ENCODE measurements around the gene LANCL2. TPM values are rescaled to one million over a fixed set of nuclear protein-coding genes. Genes with fewer than 3 reads are reported as not detected.
"Not testable (repeated sequence)": the region's sequence is repeated elsewhere in the genome, so short reads cannot be mapped to it uniquely, and the experiment has no call there.

The LANCL2 gene
- total RNA-seq, 2 donors from 2014 or later: 6.7 to 10.6 TPM

DNA sequence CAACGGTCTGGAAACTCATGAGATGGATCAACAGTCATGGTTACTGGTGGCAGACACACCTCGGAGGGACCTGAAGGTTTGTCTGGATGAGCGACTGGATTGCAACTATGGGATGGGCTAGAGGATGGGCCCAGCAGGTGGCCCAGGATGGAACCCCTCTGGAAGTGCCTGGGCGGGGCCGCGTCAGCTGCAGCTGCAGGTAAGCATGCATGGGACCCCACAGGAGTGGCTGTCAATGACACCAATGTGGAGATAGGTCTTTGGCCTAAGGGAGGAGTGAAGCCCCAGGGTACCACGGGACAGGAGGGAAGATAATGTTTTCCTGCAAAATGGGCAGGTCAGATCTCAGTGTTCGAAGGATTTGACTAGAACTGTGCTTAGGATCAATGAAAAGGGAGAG is 103.4 kb downstream of the LANCL2 start:
- no peaks in the 10 kb centered on the region for H3K27me3 ChIP-seq
- H3K9me3 ChIP-seq: no peaks in the 10 kb centered on the region
- no peak for TF ChIP-seq CTCF (IDR thresholded peaks at IDR 0.05)
- no peak overlapping the region for H3K4me3 ChIP-seq
- no peaks in the 10 kb centered on the region for H3K4me1 ChIP-seq
- H3K27ac ChIP-seq: no peak overlapping the region
- peaks cover 16% of the 10 kb centered on the region for H3K36me3 ChIP-seq
- no peak for DNase-seq (ENCODE audit: low spot score)

DNA sequence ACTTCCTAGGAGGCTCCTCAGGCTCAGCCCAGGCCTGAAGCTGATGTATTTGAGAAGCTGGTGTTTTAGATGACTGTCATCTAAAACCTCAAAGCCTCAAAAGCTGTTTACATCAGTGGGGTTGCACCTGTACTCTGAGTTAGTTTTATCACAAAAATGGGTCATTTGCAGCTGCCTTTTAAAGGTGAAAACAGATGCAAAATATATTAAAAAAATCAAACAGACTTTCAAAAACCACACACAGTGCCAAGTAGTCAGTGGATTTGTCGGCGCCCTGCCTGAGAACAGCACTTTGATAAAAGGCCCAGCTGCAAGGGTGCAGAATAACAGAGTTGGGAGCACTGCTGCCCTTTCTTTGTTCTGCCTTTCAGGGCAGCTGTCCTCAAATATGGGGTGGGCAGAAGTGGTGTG is 104.1 kb downstream of the LANCL2 start:
- no peak for TF ChIP-seq CTCF (IDR thresholded peaks at IDR 0.05)
- Histone ChIP-seq H3K4me3 (no peak overlapping the region), H3K9me3 (no peaks in the 10 kb centered on the region), H3K36me3 (peaks cover 10% of the 10 kb centered on the region), H3K27ac (no peak overlapping the region), H3K4me1 (no peaks in the 10 kb centered on the region), H3K27me3 (no peaks in the 10 kb centered on the region)
- DNase-seq (ENCODE audit: low spot score): no peak

- Histone ChIP-seq H3K9me3 (no peaks in the 10 kb centered on the region), H3K27me3 (no peaks in the 10 kb centered on the region), H3K4me3 (no peak overlapping the region), H3K4me1 (no peaks in the 10 kb centered on the region), H3K36me3 (peaks cover 6% of the 10 kb centered on the region), H3K27ac (no peak overlapping the region)
- DNase-seq (ENCODE audit: low spot score): no peak
- TF ChIP-seq CTCF (IDR thresholded peaks at IDR 0.05): no peak
Observed at GRCh38 chr7:55469721-55470120, 104.6 kb downstream of the LANCL2 start.

- DNase-seq (ENCODE audit: low spot score): no peak
- TF ChIP-seq CTCF (IDR thresholded peaks at IDR 0.05): no peak
- H3K27ac ChIP-seq: no peak overlapping the region
- H3K9me3 ChIP-seq: no peaks in the 10 kb centered on the region
- H3K27me3 ChIP-seq: no peaks in the 10 kb centered on the region
- H3K4me3 ChIP-seq: no peak overlapping the region
- peaks cover under 1% of the 10 kb centered on the region for H3K36me3 ChIP-seq
- no peaks in the 10 kb centered on the region for H3K4me1 ChIP-seq
Observed at GRCh38 chr7:55470261-55470660, 105.1 kb downstream of the LANCL2 start.

DNA sequence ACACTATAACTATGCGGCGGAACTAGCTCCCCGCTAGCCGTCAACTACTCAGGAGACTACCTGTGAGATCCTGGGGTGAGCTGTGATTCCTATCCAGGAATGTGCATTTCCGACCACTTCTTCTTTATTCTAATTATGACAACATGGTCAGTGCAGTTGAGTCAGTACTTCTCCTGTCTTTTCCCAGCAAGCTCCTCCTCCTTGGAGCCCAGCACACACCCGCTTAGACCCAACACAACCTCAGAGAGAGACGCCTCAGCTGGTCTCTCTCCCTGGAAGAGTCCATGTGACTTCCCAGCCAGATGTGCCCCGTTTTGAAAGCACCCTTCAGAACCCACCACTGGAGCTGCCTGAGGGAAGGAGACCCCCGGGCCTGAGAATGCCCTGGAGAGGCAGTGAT is 106.5 kb downstream of the LANCL2 start:
- not testable (repeated sequence) for H3K4me1 ChIP-seq; H3K9me3 ChIP-seq; H3K36me3 ChIP-seq; DNase-seq (ENCODE audit: low spot score); H3K27me3 ChIP-seq; H3K27ac ChIP-seq; H3K4me3 ChIP-seq

DNA sequence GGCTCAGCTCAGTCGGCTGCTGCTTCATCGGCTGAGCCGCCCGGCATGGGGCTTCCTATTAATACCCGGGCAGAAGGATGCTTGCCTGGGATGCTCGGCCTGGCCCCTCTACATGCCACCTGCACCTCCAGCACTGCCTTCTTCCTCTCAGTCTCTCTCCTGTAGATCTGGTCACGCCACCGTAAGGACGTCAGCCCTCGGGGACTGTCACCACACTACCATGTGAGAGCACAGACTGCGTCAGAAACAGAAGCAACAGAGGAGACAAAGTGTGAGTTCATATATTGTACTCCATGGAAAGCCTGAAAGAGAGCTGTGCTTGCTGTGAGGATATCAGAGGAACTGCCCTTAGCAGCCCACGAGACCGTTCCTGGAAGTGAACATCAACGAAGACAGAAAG is 107.3 kb downstream of the LANCL2 start:
- H3K4me1 ChIP-seq; H3K9me3 ChIP-seq; DNase-seq (ENCODE audit: low spot score); H3K4me3 ChIP-seq; H3K36me3 ChIP-seq; H3K27ac ChIP-seq; H3K27me3 ChIP-seq: not testable (repeated sequence)

DNA sequence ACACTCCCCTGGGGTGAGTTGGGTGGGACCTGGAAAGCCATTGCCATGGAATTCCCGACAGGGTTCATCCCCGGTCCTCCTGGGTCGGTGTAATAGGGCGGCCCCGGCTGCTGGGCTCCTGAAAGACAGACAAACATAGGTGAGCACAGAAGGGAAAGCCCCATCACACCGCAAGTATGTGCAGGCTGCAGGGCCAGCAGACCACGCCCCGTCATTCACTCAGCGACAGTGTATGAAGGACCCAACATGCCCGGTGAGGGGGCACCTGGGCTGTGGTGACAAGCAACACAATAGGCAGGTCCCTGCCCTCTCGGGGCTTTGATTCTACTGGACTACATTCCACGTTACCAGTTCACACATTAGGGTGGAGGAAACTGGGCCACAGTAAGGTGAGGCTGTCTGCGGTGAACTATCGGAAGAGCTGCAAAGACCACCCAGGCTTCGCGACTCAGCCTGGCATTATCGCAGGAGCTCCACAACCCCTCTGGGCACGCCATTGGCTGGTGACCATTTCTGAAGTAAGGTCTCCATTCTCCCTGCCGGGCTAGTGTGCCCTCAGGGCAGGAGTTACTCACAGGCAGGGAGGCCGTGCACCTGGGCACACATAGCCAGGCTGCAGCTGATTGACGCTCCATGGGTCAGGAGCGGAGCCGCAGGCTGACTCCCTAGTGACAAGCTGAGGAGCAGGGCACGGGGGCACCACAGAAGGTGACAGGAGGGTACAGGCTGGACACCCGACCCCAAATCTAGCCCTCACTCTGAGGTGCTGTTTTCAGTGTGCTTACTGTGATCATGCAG is 108.0 kb downstream of the LANCL2 start:
- TF ChIP-seq CTCF (IDR thresholded peaks at IDR 0.05): no peak
- Histone ChIP-seq H3K27ac (no peak overlapping the region), H3K4me1 (no peaks in the 10 kb centered on the region), H3K9me3 (no peaks in the 10 kb centered on the region), H3K27me3 (no peaks in the 10 kb centered on the region), H3K4me3 (no peak overlapping the region), H3K36me3 (no peaks in the 10 kb centered on the region)
- DNase-seq (ENCODE audit: low spot score): no peak
